Brain pericyte (primary cell): ENCODE measurements around the gene FMN2.

Experiments used
- DNase-seq: peaks from one replicate; pipeline ENCODE4 v3.0.0-alpha.2; 2012; ENCODE audit warnings: low read depth, low spot score

The FMN2 gene

GRCh38 chr1:240098534-240098933 is 6.9 kb downstream of the FMN2 start:
- no peak for DNase-seq

- no peak for DNase-seq
Measured at GRCh38 chr1:240099329-240099728, 7.6 kb downstream of the FMN2 start.

GRCh38 chr1:240099748-240100147 is 8.1 kb downstream of the FMN2 start:
- no peak for DNase-seq

GRCh38 chr1:240100371-240100934 is 8.8 kb downstream of the FMN2 start:
- DNase-seq, result no peak

- no peak for DNase-seq
Measured at GRCh38 chr1:240101306-240101705, 9.6 kb downstream of the FMN2 start.

GRCh38 chr1:240101737-240102136 is 10.1 kb downstream of the FMN2 start:
- DNase-seq, result no peak

GRCh38 chr1:240104672-240105071 is 13.0 kb downstream of the FMN2 start:
- no peak for DNase-seq

GRCh38 chr1:240107058-240107684 is 15.5 kb downstream of the FMN2 start:
- DNase-seq, result peak; percentile 21

- DNase-seq, result no peak
Measured at GRCh38 chr1:240109130-240109529, 17.4 kb downstream of the FMN2 start.

GRCh38 chr1:240109920-240110636 is 18.4 kb downstream of the FMN2 start:
- DNase-seq, result peak; percentile 21

- no peak for DNase-seq
Measured at GRCh38 chr1:240111558-240111957, 19.9 kb downstream of the FMN2 start.

- no peak for DNase-seq
Measured at GRCh38 chr1:240114222-240114621, 22.5 kb downstream of the FMN2 start.

- DNase-seq, result no peak
Measured at GRCh38 chr1:240115831-240116230, 24.1 kb downstream of the FMN2 start.

GRCh38 chr1:240116831-240117769 is 25.4 kb downstream of the FMN2 start:
- no peak for DNase-seq

GRCh38 chr1:240117930-240118329 is 26.2 kb downstream of the FMN2 start:
- no peak for DNase-seq

GRCh38 chr1:240122639-240123613 is 31.2 kb downstream of the FMN2 start:
- peak; percentile 27 for DNase-seq

GRCh38 chr1:240126821-240127220 is 35.1 kb downstream of the FMN2 start:
- no peak for DNase-seq

- no peak for DNase-seq
Measured at GRCh38 chr1:240128366-240128765, 36.7 kb downstream of the FMN2 start.

GRCh38 chr1:240134113-240134512 is 42.4 kb downstream of the FMN2 start:
- no peak for DNase-seq

- DNase-seq, result no peak
Measured at GRCh38 chr1:240134596-240134995, 42.9 kb downstream of the FMN2 start.

- no peak for DNase-seq
Measured at GRCh38 chr1:240136402-240136801, 44.7 kb downstream of the FMN2 start.
